Calu3 (cell line): ENCODE results near the gene CDK9. TPM values are rescaled to one million over a fixed set of nuclear protein-coding genes. Genes with fewer than 3 reads are reported as not detected.
A peak's percentile ranks its signal among the peaks of the same experiment; 100 is the strongest.

ENCODE experiments used
- BruUV-seq: library from RNA; stranded (reverse); fragments of 400-500 nt; replicated peaks from 2 replicates; lab custom pipeline; 2021; lab: Mats Ljungman, UMichigan
- CTCF ChIA-PET: fragments of 300-600 bp; sonication (Branson Sonifier 250); formaldehyde crosslinking; loops from one replicate; lab custom pipeline; 2022; ENCODE audit warnings: antibody characterized with exemption; lab: Charles Lee
- DNase-seq: peaks from one replicate; pipeline ENCODE4 v3.0.0; 2022
- H3K27ac Mint-ChIP-seq: one replicate; pipeline ENCODE4 v1.8.0; 2022; ENCODE audit warnings: mixed read lengths; ENCODE audit not compliant: unreplicated experiment
- H3K27me3 Mint-ChIP-seq: one replicate; pipeline ENCODE4 v1.8.0; 2022; ENCODE audit warnings: mixed read lengths; ENCODE audit not compliant: unreplicated experiment
- H3K36me3 Mint-ChIP-seq: one replicate; pipeline ENCODE4 v1.8.0; 2022; ENCODE audit warnings: mild to moderate bottlenecking, moderate library complexity, mixed read lengths; ENCODE audit not compliant: insufficient read depth, unreplicated experiment
- H3K4me1 Mint-ChIP-seq: one replicate; pipeline ENCODE4 v1.8.0; 2022; ENCODE audit warnings: mild to moderate bottlenecking, low read depth, mixed read lengths; ENCODE audit not compliant: unreplicated experiment
- H3K4me3 Mint-ChIP-seq: one replicate; pipeline ENCODE4 v1.8.0; 2022; ENCODE audit warnings: mild to moderate bottlenecking, low read depth, moderate library complexity, mixed read lengths; ENCODE audit not compliant: unreplicated experiment
- H3K9me3 Mint-ChIP-seq: one replicate; pipeline ENCODE4 v1.8.0; 2022; ENCODE audit warnings: low read depth, mixed read lengths; ENCODE audit not compliant: unreplicated experiment
- CTCF ChIP-seq: fragments of 200-600 bp; IDR thresholded peaks from one replicate; pipeline ENCODE4 v1.8.0; 2022; ENCODE audit warnings: antibody characterized with exemption; ENCODE audit not compliant: unreplicated experiment
- intact Hi-C: fragments of 100-400 bp; cut with micrococcal nuclease; formaldehyde crosslinking; loops from one replicate; pipeline ENCODE4 v1.10.0; 2022; ENCODE audit not compliant: unreplicated experiment
- total RNA-seq: library from RNA; stranded (reverse); gene quantifications from 2 replicates; pipeline ENCODE4 v1.2.3, GENCODE V29; 2022

The CDK9 gene
- total RNA-seq, 1 experiment from 2014 or later = 41.8 TPM

GRCh38 chr9:127781806-127782205 lies 4.0 kb upstream of the CDK9 start:
- Mint-ChIP-seq H3K27ac (no peak overlapping the region), H3K9me3 (no peaks in the 10 kb centered on the region), H3K4me3 (no peak overlapping the region), H3K4me1 (no peaks in the 10 kb centered on the region), H3K36me3 (peaks cover 21% of the 10 kb centered on the region), H3K27me3 (peaks cover 13% of the 10 kb centered on the region)
- intact Hi-C loops = no loop called here
- TF ChIP-seq CTCF = no peak
- no TSS peak for BruUV-seq
- DNase-seq = no peak
- CTCF ChIA-PET = no interaction called here

- CTCF ChIA-PET = interaction anchor here (1.1 to 1.2 kb wide), 2 partner anchors 12 to 43 kb away, joined by 3 to 4 read pairs; no protein-coding TSS in a partner anchor
These were observed 2.5 kb upstream of the CDK9 start for GRCh38 chr9:127783111-127784008.

DNA sequence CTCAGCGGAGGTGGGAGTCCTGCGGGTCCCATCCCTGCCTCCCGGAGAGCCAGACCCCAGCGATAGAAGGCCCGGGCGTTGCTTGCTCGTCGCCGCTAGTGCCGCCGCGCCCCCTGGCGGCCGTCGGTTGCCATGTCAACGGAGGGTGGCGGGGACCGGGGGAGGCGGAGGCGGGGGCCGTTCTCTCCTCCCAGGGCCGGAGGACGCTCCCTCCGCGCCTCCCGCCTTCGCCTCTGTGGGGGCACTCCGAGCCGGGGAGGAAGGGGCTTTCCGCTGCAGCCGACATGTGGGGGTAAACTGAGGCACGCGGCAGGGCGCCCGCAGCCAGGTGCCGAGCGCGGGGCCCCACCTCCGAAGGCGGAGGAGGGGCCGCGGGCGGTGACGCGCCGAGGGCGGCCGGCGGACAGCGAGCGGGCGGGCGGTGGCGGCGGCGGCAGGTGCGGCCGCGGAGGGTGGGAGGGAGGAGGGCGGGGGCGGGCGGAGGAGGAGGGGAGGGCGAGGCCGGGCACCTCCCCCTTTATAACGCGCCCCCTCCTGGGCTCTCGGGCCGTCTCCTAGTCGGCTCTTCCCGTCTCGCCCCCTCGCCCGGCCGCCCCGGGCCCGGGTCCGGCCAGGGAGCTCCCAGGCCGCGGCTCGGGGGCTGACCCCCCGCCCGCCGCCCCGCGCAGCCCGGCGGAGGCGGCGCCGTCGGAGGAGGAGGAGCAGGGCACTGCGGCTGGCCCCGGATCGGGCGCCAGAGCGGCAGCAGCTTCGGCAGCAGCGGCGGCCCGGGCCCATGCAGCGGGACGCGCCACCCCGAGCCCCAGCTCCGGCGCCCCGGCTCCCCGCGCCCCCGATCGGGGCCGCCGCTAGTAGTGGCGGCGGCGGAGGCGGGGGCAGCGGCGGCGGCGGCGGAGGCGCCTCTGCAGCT lies 556 bp upstream of the CDK9 start:
- Mint-ChIP-seq H3K36me3 (peaks cover 54% of the 10 kb centered on the region), H3K27me3 (no peaks in the 10 kb centered on the region), H3K27ac (peak overlapping the region; percentile 56), H3K4me1 (no peaks in the 10 kb centered on the region), H3K9me3 (no peaks in the 10 kb centered on the region), H3K4me3 (peak overlapping the region; percentile 86)
- DNase-seq = peak; percentile 82
- no TSS peak for BruUV-seq
- TF ChIP-seq CTCF = peak; percentile 88
- intact Hi-C loops = no loop called here
- CTCF ChIA-PET = interaction anchor here (0.6 to 1.3 kb wide), 4 partner anchors 14 to 132 kb away, joined by 3 to 8 read pairs (median 4); partner anchors contain the start of genes ST6GALNAC4 and TOR2A

More at GRCh38 chr9:127783111-127784008, 2.5 kb upstream of the CDK9 start:
- no peak overlapping the region for H3K4me3 Mint-ChIP-seq
- no peak for TF ChIP-seq CTCF
- intact Hi-C loops = no loop called here
- H3K27me3 Mint-ChIP-seq = no peaks in the 10 kb centered on the region
- no peak overlapping the region for H3K27ac Mint-ChIP-seq
- BruUV-seq = no TSS peak
- no peaks in the 10 kb centered on the region for H3K4me1 Mint-ChIP-seq
- no peaks in the 10 kb centered on the region for H3K9me3 Mint-ChIP-seq
- peaks cover 37% of the 10 kb centered on the region for H3K36me3 Mint-ChIP-seq
- no peak for DNase-seq

DNA sequence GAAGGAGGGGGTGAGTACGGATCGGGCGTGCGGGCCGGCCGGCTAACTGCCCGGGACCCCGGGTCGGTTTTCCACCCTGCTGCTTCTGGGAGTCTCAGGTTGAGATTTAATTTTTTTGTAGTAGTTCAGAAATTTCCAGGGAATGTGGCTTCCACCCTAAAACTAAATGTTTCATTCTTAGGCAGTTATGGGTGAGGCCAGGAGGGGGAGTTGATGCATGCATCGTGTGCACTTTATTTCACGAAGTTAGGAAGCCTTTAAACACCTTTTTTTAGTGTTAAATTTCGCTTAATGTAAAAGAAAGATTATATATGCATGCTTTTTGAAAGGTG lies 905 bp downstream of the CDK9 start:
- no peaks in the 10 kb centered on the region for H3K4me1 Mint-ChIP-seq
- TF ChIP-seq CTCF = no peak
- H3K27me3 Mint-ChIP-seq = no peaks in the 10 kb centered on the region
- peak overlapping the region; percentile 17 for H3K27ac Mint-ChIP-seq
- H3K4me3 Mint-ChIP-seq = peak overlapping the region; percentile 86
- CTCF ChIA-PET = interaction anchor here (1.1 kb wide), 1 partner anchor 135 kb away, joined by 3 read pairs; no protein-coding TSS in a partner anchor
- no peak for DNase-seq
- BruUV-seq = no TSS peak
- intact Hi-C loops = no loop called here
- peaks cover 66% of the 10 kb centered on the region for H3K36me3 Mint-ChIP-seq
- no peaks in the 10 kb centered on the region for H3K9me3 Mint-ChIP-seq
